ENCODE results near the gene PRODH.
"Not testable (repeated sequence)": the region's sequence is repeated elsewhere in the genome, so short reads cannot be mapped to it uniquely, and the experiment has no call there.

Gene PRODH

DNA sequence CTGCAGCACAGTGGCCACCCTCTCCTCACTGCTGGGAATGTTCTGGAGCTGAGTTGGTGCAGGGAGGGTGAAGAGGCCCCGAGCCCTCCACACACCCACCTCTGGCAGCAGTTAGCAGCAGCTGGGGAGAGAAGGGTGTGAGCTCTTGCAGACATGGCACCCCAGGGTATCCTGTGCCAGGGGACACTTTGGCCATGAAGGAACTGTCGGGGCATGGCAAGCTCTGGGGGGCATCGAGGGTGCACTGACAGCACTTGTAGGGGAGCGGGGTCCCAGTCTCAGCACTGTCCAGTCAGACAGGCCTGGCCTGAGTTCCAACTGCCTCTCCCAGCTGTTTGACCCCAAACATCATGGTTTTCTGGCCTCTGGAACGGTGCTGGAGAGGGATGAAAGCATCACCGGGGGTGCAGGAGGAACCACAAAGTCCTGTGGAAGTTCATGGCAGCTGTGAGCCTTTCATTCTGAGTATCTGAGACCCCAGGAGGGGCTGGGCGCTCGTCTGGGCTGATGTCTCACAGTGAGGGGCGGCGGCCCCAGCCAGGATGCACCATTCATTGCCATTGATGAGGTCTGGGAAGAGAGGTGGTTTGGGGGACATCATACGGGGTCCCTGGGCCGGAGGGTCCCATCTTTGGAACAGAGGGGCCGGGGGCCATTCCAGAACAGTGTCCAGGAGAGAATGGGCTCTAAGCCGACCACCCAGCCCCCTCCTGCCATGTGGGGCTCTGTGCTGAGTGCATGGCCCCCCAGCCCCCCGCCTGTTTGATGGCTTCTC, 20.2 kb upstream of the PRODH start:
- H3K27me3 ChIP-seq (ENCODE audit: control insufficient read depth, insufficient read depth, low read length); H3K36me3 ChIP-seq (ENCODE audit: control insufficient read depth, insufficient read depth, low read length); H3K4me1 ChIP-seq (ENCODE audit: control insufficient read depth, insufficient read depth, low read length); H3K9ac ChIP-seq (ENCODE audit: low read length); H3K4me3 ChIP-seq (ENCODE audit: low read length); H3K27ac ChIP-seq (ENCODE audit: low read depth, low read length): not testable (repeated sequence)

DNA sequence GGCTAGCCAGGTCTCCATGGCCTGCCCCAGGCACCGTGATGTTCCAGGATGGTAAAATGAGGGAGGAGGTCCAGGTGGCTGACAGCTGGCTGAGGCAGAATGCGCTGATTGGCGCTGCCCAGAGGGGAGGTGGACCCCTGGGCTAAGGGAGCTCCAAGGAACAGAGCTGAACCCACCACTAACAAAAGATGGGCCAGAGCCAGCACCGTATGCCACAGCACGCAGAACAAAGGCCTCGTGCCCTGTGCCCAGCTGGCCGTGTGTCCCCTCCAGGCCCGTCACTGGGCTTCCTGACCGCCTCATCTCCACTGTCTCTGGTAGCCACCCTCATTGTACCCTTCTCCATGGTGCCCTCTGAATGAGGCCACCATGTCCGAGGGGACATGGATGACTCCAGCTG, 19.6 kb upstream of the PRODH start:
- Histone ChIP-seq H3K27me3 (ENCODE audit: control insufficient read depth, insufficient read depth, low read length) (no peaks in the 10 kb centered on the region), H3K27ac (ENCODE audit: low read depth, low read length) (no peak overlapping the region), H3K9ac (ENCODE audit: low read length) (no peak overlapping the region), H3K4me1 (ENCODE audit: control insufficient read depth, insufficient read depth, low read length) (no peaks in the 10 kb centered on the region), H3K4me3 (ENCODE audit: low read length) (no peak overlapping the region), H3K36me3 (ENCODE audit: control insufficient read depth, insufficient read depth, low read length) (no peaks in the 10 kb centered on the region)

GRCh38 chr22:18954990-18955571, 19.0 kb upstream of the PRODH start:
- no peaks in the 10 kb centered on the region for H3K4me1 ChIP-seq (ENCODE audit: control insufficient read depth, insufficient read depth, low read length)
- no peak overlapping the region for H3K27ac ChIP-seq (ENCODE audit: low read depth, low read length)
- no peak overlapping the region for H3K9ac ChIP-seq (ENCODE audit: low read length)
- H3K36me3 ChIP-seq (ENCODE audit: control insufficient read depth, insufficient read depth, low read length) = no peaks in the 10 kb centered on the region
- no peak overlapping the region for H3K4me3 ChIP-seq (ENCODE audit: low read length)
- H3K27me3 ChIP-seq (ENCODE audit: control insufficient read depth, insufficient read depth, low read length) = no peaks in the 10 kb centered on the region

DNA sequence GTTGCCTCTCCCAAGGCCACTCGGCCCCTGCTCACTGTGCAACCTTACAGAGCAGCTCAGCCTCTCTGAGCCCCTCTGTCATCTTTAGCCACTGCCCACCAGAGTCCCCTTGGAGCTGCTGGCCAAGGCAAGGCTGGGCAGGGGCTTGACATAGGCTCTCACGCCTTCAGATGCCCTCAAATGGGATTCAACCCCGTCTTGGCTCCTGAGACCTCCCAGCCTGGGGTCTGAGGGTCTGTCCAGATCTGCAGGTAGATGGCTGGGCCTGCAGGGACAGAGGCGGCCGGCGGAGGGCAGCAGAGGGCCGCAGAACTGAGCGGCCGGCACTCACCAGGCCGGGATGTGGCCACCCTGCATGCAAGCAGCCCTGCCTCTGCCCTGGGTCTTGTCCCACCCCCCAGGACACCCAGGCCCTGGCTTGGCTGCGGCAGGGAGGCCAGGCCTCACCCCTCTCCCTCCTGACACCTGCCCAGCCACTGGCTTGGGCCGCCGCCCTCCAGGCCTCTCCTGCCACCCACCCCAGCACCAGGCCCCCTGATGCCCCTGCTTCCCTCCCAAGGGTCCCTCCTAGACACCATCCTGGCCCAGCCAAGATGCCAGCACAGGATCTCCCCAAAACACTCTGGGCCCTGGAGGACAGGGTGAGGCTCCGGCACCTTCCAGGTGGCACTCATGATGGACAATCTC, 18.4 kb upstream of the PRODH start:
- not testable (repeated sequence) for H3K9ac ChIP-seq (ENCODE audit: low read length); H3K36me3 ChIP-seq (ENCODE audit: control insufficient read depth, insufficient read depth, low read length); H3K4me1 ChIP-seq (ENCODE audit: control insufficient read depth, insufficient read depth, low read length); H3K4me3 ChIP-seq (ENCODE audit: low read length); H3K27ac ChIP-seq (ENCODE audit: low read depth, low read length); H3K27me3 ChIP-seq (ENCODE audit: control insufficient read depth, insufficient read depth, low read length)

DNA sequence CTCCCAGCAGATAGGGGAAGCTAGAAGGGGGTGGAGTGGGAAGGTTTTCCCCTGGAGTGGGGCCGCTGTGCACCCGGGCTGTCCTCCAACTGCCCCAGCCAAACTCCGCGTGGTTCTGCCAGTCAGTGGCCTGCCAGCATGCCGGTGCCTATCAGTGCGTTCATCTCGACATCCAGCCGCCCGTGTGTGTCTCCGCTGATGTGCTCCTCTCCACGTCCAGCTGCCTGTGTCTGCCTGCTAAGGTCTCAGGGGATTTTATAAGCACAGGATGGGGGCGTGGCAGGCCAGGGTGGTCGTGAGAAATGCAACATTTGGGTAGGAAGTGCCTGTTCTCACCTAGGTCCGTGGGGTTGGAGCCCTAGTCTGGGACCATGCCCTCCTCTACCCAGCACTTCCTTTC, 17.0 kb upstream of the PRODH start:
- H3K4me1 ChIP-seq (ENCODE audit: control insufficient read depth, insufficient read depth, low read length); H3K9ac ChIP-seq (ENCODE audit: low read length); H3K27ac ChIP-seq (ENCODE audit: low read depth, low read length); H3K27me3 ChIP-seq (ENCODE audit: control insufficient read depth, insufficient read depth, low read length); H3K4me3 ChIP-seq (ENCODE audit: low read length); H3K36me3 ChIP-seq (ENCODE audit: control insufficient read depth, insufficient read depth, low read length): not testable (repeated sequence)

DNA sequence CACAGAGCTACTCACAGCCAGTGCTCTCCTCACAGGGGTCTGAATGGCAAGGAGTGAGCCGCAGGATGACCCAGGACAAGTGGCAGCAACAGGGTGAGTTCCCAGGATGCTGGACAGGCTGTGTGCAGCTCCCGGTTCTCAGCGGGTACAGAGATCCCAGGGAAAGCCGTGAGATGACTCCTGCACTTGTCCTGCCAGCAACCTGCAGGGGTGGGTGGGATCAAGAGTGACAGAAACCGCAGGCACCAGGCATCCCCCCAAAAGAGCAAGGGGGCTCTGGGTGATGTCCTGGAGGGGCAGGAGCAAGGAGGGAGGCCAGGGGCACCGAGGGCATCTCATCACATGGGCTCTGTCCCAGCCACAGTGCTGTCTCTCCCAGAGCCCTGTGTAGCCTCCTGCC, 15.9 kb upstream of the PRODH start:
- Histone ChIP-seq H3K9ac (ENCODE audit: low read length) (no peak overlapping the region), H3K27ac (ENCODE audit: low read depth, low read length) (no peak overlapping the region), H3K4me1 (ENCODE audit: control insufficient read depth, insufficient read depth, low read length) (no peaks in the 10 kb centered on the region), H3K27me3 (ENCODE audit: control insufficient read depth, insufficient read depth, low read length) (no peaks in the 10 kb centered on the region), H3K4me3 (ENCODE audit: low read length) (no peak overlapping the region), H3K36me3 (ENCODE audit: control insufficient read depth, insufficient read depth, low read length) (no peaks in the 10 kb centered on the region)

- no peaks in the 10 kb centered on the region for H3K27me3 ChIP-seq (ENCODE audit: control insufficient read depth, insufficient read depth, low read length)
- no peak overlapping the region for H3K4me3 ChIP-seq (ENCODE audit: low read length)
- no peak overlapping the region for H3K9ac ChIP-seq (ENCODE audit: low read length)
- no peaks in the 10 kb centered on the region for H3K4me1 ChIP-seq (ENCODE audit: control insufficient read depth, insufficient read depth, low read length)
- no peaks in the 10 kb centered on the region for H3K36me3 ChIP-seq (ENCODE audit: control insufficient read depth, insufficient read depth, low read length)
- no peak overlapping the region for H3K27ac ChIP-seq (ENCODE audit: low read depth, low read length)
Measured at GRCh38 chr22:18950141-18950540, 14.0 kb upstream of the PRODH start.

GRCh38 chr22:18947905-18948304, 11.8 kb upstream of the PRODH start:
- no peak overlapping the region for H3K4me3 ChIP-seq (ENCODE audit: low read length)
- H3K4me1 ChIP-seq (ENCODE audit: control insufficient read depth, insufficient read depth, low read length) = no peaks in the 10 kb centered on the region
- no peaks in the 10 kb centered on the region for H3K36me3 ChIP-seq (ENCODE audit: control insufficient read depth, insufficient read depth, low read length)
- H3K27ac ChIP-seq (ENCODE audit: low read depth, low read length) = no peak overlapping the region
- no peak overlapping the region for H3K9ac ChIP-seq (ENCODE audit: low read length)
- no peaks in the 10 kb centered on the region for H3K27me3 ChIP-seq (ENCODE audit: control insufficient read depth, insufficient read depth, low read length)

- not testable (repeated sequence) for H3K4me3 ChIP-seq (ENCODE audit: low read length); H3K27me3 ChIP-seq (ENCODE audit: control insufficient read depth, insufficient read depth, low read length); H3K4me1 ChIP-seq (ENCODE audit: control insufficient read depth, insufficient read depth, low read length); H3K36me3 ChIP-seq (ENCODE audit: control insufficient read depth, insufficient read depth, low read length); H3K9ac ChIP-seq (ENCODE audit: low read length); H3K27ac ChIP-seq (ENCODE audit: low read depth, low read length)
Measured at GRCh38 chr22:18947105-18947504, 11.0 kb upstream of the PRODH start.

DNA sequence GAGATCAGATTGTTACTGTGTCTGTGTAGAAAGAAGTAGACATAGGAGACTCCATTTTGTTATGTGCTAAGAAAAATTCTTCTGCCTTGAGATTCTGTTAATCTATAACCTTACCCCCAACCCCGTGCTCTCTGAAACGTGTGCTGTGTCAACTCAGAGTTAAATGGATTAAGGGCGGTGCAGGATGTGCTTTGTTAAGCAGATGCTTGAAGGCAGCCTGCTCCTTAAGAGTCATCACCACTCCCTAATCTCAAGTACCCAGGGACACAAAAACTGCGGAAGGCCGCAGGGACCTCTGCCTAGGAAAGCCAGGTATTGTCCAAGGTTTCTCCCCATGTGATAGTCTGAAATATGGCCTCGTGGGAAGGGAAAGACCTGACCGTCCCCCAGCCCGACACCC, 2.6 kb upstream of the PRODH start:
- not testable (repeated sequence) for H3K27me3 ChIP-seq (ENCODE audit: control insufficient read depth, insufficient read depth, low read length); H3K9ac ChIP-seq (ENCODE audit: low read length); H3K36me3 ChIP-seq (ENCODE audit: control insufficient read depth, insufficient read depth, low read length); H3K4me1 ChIP-seq (ENCODE audit: control insufficient read depth, insufficient read depth, low read length); H3K27ac ChIP-seq (ENCODE audit: low read depth, low read length); H3K4me3 ChIP-seq (ENCODE audit: low read length)

- H3K36me3 ChIP-seq (ENCODE audit: control insufficient read depth, insufficient read depth, low read length); H3K27ac ChIP-seq (ENCODE audit: low read depth, low read length); H3K27me3 ChIP-seq (ENCODE audit: control insufficient read depth, insufficient read depth, low read length); H3K4me3 ChIP-seq (ENCODE audit: low read length); H3K9ac ChIP-seq (ENCODE audit: low read length); H3K4me1 ChIP-seq (ENCODE audit: control insufficient read depth, insufficient read depth, low read length): not testable (repeated sequence)
Measured at GRCh38 chr22:18934688-18935087, 1.4 kb downstream of the PRODH start.

DNA sequence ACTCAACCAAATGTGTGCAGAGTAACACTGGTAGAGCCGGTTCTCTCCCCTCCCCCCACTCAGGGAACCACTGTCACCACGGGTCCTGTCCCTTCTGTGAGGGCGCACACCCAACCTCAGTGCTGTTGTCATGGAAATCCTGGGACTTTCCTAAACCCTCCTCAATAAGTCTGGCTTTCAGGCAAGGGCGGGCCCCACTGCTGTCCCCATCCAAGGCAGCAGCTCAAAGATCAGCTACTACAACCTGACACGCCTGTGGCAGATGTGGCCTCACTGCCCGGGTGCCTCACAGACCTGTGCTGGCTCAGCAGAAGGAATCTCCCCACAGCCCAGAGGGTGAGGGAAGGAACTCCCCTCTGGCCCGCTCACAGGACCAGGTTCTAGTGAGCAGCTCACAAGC, 2.2 kb downstream of the PRODH start:
- Histone ChIP-seq H3K4me3 (ENCODE audit: low read length) (no peak overlapping the region), H3K27ac (ENCODE audit: low read depth, low read length) (no peak overlapping the region), H3K4me1 (ENCODE audit: control insufficient read depth, insufficient read depth, low read length) (no peaks in the 10 kb centered on the region), H3K27me3 (ENCODE audit: control insufficient read depth, insufficient read depth, low read length) (no peaks in the 10 kb centered on the region), H3K36me3 (ENCODE audit: control insufficient read depth, insufficient read depth, low read length) (no peaks in the 10 kb centered on the region), H3K9ac (ENCODE audit: low read length) (no peak overlapping the region)

Measured in rectal smooth muscle tissue (tissue), 1 donor.